GM18511 (cell line): Measurements from ENCODE around the gene ATP6AP1.

Experiments
- ATAC-seq: cut with Tn5 transposase; IDR thresholded peaks from one replicate; pipeline ENCODE4 v1.9.1; 2021; ENCODE audit warnings: mild to moderate bottlenecking, moderate library complexity; ENCODE audit not compliant: unreplicated experiment

The ATP6AP1 gene

GRCh38 chrX:154470914-154471568 is 42.6 kb downstream of the ATP6AP1 start:
- no peak for ATAC-seq

- ATAC-seq = no peak
Measured at GRCh38 chrX:154471839-154472684, 43.6 kb downstream of the ATP6AP1 start.

GRCh38 chrX:154472685-154473632 is 44.5 kb downstream of the ATP6AP1 start:
- ATAC-seq = no peak

GRCh38 chrX:154473683-154474082 is 45.2 kb downstream of the ATP6AP1 start:
- ATAC-seq = no peak

GRCh38 chrX:154476821-154477220 is 48.3 kb downstream of the ATP6AP1 start:
- ATAC-seq = no peak

GRCh38 chrX:154477891-154478477 is 49.5 kb downstream of the ATP6AP1 start:
- ATAC-seq = no peak

- ATAC-seq = peak; percentile 86
Measured at GRCh38 chrX:154478728-154479622, 50.5 kb downstream of the ATP6AP1 start, which contains the start of gene LAGE3. Gene LAGE3, minus strand, starts transcription at chrX:154479281. Its CDS starts 366 bp downstream, at chrX:154478915.

GRCh38 chrX:154481195-154481594 is 52.7 kb downstream of the ATP6AP1 start:
- ATAC-seq = no peak

GRCh38 chrX:154481911-154482601 is 53.6 kb downstream of the ATP6AP1 start:
- ATAC-seq = no peak

GRCh38 chrX:154482786-154483185 is 54.3 kb downstream of the ATP6AP1 start:
- no peak for ATAC-seq

GRCh38 chrX:154483325-154483724 is 54.8 kb downstream of the ATP6AP1 start:
- no peak for ATAC-seq

GRCh38 chrX:154484255-154485149 is 56.0 kb downstream of the ATP6AP1 start:
- no peak for ATAC-seq

GRCh38 chrX:154485150-154486051 is 56.9 kb downstream of the ATP6AP1 start:
- ATAC-seq = no peak

GRCh38 chrX:154486052-154486395 is 57.5 kb downstream of the ATP6AP1 start:
- ATAC-seq = no peak
